Right forelimb (tissue), 1 donor: ENCODE results near the gene ATP8A2.
A peak's percentile ranks its signal among the peaks of the same experiment; 100 is the strongest.

Experiments
- DNase-seq: peaks from one replicate; pipeline ENCODE4 v3.0.0-alpha.2; 2018

The ATP8A2 gene

GRCh38 chr13:25733696-25734435, 362.1 kb downstream of the ATP8A2 start:
- DNase-seq, result no peak

GRCh38 chr13:25738342-25739196, 366.8 kb downstream of the ATP8A2 start:
- DNase-seq, result no peak

DNA sequence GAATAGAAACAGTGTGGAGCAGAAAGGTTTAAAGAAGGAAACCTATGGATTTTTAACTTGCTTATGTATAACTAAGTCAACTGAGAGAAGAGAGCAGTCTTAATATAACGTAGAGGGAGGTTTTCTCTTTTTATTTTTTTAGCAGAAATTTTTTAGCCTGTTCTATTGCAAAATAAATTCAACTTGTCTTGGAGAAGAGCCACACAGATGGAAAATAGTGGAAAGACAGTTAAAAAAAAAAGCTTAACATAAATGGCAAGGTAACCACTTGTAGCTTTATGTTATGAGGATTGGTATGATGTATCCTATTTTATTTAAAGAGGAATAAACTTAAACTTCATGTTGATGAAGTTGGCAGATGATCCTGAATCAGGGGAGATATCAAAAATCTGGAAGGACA, 367.6 kb downstream of the ATP8A2 start:
- no peak for DNase-seq

DNA sequence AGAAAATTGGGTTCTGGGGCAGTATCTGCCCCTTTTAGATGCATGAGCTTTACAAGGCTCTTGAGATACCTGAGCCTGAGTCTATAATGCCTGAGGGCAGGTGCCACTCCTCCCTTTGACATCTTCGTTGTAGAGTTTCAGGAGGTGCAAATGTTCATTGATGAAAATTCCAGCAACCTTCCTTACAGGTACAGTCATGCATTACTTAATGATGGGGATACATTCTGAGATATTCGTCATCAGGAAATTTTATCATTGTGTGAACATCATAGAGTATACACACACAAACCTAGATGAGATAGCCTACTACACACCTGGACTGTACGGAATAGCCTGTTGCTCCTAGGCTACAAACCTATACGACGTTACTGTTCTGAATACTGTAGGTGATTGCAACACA, 370.0 kb downstream of the ATP8A2 start:
- no peak for DNase-seq

DNA sequence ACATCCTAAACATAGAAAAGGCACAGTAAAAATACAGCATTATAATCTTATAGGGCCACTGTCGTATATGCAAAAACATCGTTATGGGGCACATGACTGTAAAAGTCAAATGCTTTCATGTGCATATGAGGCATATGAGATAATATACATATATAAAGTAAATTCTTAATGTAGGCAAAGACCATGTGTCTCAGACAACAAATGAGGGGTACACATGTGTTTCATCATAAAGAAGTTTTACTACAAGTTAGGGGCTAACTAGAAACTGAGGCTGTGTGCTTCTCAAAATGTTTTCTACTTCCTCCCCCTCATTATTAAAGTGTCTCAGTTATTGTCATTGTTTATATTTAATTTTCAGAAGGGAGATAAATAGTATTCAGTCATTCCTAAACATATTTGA, 370.4 kb downstream of the ATP8A2 start:
- DNase-seq, result no peak

DNA sequence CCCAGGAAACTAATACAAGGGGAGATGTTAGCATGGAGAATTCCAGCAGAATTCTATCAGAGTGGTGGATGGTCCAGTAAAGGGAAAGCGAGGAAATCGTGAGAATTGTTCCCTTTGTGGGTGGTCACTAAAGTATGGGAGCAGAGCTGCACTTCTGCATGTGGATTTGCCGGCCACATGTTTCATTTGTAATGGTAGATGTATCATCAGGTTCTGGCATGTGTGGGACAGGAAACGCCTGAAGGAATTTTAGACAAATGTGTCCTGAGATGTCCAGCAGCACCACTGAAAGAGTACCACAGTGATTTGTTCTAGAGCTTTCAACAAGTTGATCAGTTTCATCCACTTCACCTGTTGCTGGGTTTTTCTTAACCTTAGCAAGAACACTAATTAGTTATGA, 371.6 kb downstream of the ATP8A2 start:
- DNase-seq, result no peak

GRCh38 chr13:25744178-25744577, 372.4 kb downstream of the ATP8A2 start:
- DNase-seq, result no peak

DNA sequence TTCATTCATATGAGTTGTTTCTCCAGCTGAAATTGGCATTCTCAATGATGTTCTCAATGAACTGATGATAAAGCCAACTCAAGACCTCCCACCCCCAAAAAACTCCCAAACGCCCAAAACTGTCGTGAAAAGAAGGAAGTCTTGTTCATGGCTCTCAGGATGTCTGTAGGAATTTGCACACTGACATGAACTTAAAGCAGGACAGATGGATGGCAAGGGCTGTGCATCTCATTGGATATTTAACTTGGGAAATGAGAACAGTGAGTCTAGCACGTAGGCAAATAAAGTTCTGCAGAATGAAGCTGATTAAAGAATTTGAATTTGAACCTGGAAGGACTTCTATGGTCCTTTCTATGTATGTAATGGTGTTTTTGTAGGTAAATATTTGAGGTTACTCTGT, 374.4 kb downstream of the ATP8A2 start:
- DNase-seq, result no peak

DNA sequence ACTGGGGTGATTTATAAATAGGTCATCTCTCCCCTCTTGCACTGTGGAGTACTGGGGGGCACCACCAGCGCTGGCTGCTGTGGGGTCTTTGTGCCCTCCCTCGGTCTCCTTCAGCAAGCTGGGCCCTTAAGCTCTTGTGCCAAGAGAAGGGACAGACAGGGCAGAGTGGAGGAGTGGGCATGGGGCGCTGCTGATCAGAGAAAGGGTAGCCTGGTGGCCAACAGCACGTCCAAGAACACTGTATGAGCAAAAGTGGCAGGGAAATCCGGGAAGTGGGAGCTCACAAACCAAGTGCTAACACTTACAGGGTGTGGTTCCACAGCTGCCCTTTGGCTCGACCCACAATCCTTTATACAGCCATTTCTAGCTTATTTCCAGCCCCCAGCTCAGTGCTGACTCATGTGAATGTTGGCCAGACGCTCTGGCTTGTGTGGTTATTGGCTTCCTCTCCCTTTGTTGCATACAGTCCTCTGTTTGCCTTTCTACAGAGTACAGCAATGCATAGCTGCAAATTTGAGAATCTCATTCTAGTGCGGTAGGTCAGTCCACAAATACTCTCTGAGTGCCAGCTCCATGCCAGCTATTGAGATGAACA, 381.3 kb downstream of the ATP8A2 start:
- peak; percentile 86 for DNase-seq

DNA sequence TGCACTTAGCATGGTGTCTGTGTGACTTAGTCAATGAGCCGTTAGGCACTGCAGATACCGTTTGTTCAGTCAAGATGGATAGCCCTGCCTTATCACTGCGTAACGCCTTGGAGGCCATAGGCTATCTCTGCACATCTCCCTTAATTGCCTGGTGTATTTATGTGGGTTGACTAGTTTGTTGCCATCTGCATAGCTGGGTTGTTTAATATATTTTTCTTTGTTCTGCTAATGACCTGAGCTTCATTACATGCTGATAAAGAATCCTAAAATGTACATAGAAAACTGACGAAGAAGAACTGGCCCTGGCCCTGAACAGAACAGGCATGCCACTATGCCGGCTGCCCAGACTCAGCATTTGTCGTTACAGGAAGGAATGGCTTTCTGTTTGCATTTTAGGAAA, 382.2 kb downstream of the ATP8A2 start:
- no peak for DNase-seq

GRCh38 chr13:25756251-25756650, 384.5 kb downstream of the ATP8A2 start:
- DNase-seq, result no peak

- no peak for DNase-seq
These were observed 385.1 kb downstream of the ATP8A2 start for GRCh38 chr13:25756912-25757311.

- DNase-seq, result no peak
These were observed 389.3 kb downstream of the ATP8A2 start for GRCh38 chr13:25761041-25761440.

GRCh38 chr13:25762281-25762680, 390.5 kb downstream of the ATP8A2 start:
- no peak for DNase-seq

GRCh38 chr13:25762795-25763377, 391.1 kb downstream of the ATP8A2 start:
- DNase-seq, result no peak

GRCh38 chr13:25764378-25764777, 392.6 kb downstream of the ATP8A2 start:
- DNase-seq, result no peak

DNA sequence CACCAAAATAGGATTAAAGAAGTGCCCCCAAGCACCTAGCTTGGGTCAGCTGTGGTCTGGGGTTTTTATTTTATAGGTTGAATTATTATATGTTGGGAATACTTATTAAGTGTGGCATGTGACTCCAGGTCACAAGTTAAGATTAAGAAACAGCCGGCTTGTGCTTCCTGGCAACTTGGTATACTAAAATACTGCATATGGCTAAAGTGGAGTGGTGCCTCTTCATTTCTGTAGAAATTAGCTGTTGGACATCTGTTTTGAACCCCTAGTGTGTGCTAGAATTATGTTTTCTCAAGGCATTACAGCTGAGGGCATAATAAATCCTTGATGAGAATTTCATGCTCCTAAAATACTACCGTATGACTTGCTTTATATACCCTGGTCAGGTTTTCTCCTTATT, 393.5 kb downstream of the ATP8A2 start:
- DNase-seq, result no peak

DNA sequence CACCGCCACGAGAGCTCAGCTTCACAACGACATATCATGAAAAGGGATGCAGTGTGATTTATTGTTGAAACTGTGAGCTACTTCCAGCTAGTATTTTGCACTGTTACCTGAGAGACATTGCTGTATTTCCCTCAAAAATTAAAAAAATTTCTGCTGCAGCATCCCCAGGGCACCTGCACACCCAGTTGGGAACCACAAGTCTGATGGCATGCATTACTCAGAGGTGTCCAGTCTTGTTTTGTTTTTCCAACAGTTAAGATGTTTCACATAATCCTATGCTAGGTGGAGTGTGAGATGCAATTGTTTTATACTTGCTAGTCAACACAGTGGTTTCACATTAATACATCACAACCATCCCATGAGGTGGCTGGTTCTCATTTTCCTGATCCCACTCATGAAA, 394.8 kb downstream of the ATP8A2 start:
- no peak for DNase-seq

GRCh38 chr13:25766991-25767390, 395.2 kb downstream of the ATP8A2 start:
- DNase-seq, result no peak

- DNase-seq, result no peak
These were observed 396.6 kb downstream of the ATP8A2 start for GRCh38 chr13:25768376-25768775.

- no peak for DNase-seq
These were observed 397.1 kb downstream of the ATP8A2 start for GRCh38 chr13:25768838-25769237.

GRCh38 chr13:25770601-25771000, 398.8 kb downstream of the ATP8A2 start:
- no peak for DNase-seq

GRCh38 chr13:25771202-25771601, 399.4 kb downstream of the ATP8A2 start:
- DNase-seq, result no peak
